Testis (tissue), 3 donors: ENCODE results near the gene PTGES3L. TPM values are rescaled to one million over a fixed set of nuclear protein-coding genes. Genes with fewer than 3 reads are reported as not detected.
"Not testable (repeated sequence)": the region's sequence is repeated elsewhere in the genome, so short reads cannot be mapped to it uniquely, and the experiment has no call there.

Source experiments
- DNase-seq: peaks from one replicate; pipeline ENCODE4 v3.0.0-alpha.2; 2019
- H3K27ac ChIP-seq, 2 donors: fragments of 200-600 bp; sonication (generic); one replicate each; pipeline ENCODE4 v1.5.1; 2019
- H3K27me3 ChIP-seq: fragments of 200-600 bp; sonication (generic); one replicate; pipeline ENCODE4 v1.5.1; 2019
- H3K36me3 ChIP-seq: fragments of 200-600 bp; sonication (generic); one replicate; pipeline ENCODE4 v1.5.1; 2017; ENCODE audit warnings: low read depth; ENCODE audit errors: missing control alignments
- H3K4me1 ChIP-seq: fragments of 200-600 bp; sonication (generic); one replicate; pipeline ENCODE4 v1.5.1; 2019
- H3K4me3 ChIP-seq, 2 donors: fragments of 200-600 bp; sonication (generic); one replicate each; pipeline ENCODE4 v1.5.1; 2017 to 2019
- H3K9me3 ChIP-seq: fragments of 200-600 bp; sonication (generic); one replicate; pipeline ENCODE4 v1.5.1; 2017
- POLR2A ChIP-seq: fragments of 450-650 bp; IDR thresholded peaks from one replicate; pipeline ENCODE4 v1.6.1; 2017; ENCODE audit warnings: antibody characterized with exemption, mild to moderate bottlenecking, moderate library complexity
- WGBS, 2 donors: methylation state at CpG; one replicate each; pipeline ENCODE4 v1.1.5; 2018; 5-methylcytosine and 5-hydroxymethylcytosine counted together
- intact Hi-C: fragments of 100-400 bp; cut with DNase I; formaldehyde crosslinking; loops from one replicate; pipeline ENCODE4 v1.15.1; 2023; ENCODE audit warnings: low total_unique reads
- polyA plus RNA-seq: library from polyadenylated mRNA; stranded (reverse); fragments of 350-450 nt; fragmentation: Illumina TruSeq; extraction: RNeasy Lipid Tissue Mini Kit (QIAGEN cat#74804); gene quantifications from one replicate; pipeline ENCODE4 v1.2.3, GENCODE V29; 2014; ENCODE audit warnings: low read depth, low replicate concordance; ENCODE audit not compliant: insufficient read depth
- total RNA-seq, 2 donors: library from RNA; depleted of rRNA; stranded (reverse); fragments of >200 nt; gene quantifications; one replicate each; pipeline ENCODE4 v1.2.3, GENCODE V29; 2016
- TF ChIP-seq, protein P1 (sequence below), 3 experiments: fragments of 450-650 bp in 2 of 3; fragments of 200-600 bp in 1 of 3; sonication (generic) in 1 of 3; IDR thresholded peaks; one replicate each; pipeline ENCODE4 v1.5.1; 2016 to 2019; ENCODE audit warnings: antibody characterized with exemption in 3 of 3, mild to moderate bottlenecking in 2 of 3, moderate library complexity in 1 of 3

The PTGES3L gene
- total and polyA plus RNA-seq, 3 donors from 2014 or later = 2.8 to 5.5 (median 5.2) TPM

DNA sequence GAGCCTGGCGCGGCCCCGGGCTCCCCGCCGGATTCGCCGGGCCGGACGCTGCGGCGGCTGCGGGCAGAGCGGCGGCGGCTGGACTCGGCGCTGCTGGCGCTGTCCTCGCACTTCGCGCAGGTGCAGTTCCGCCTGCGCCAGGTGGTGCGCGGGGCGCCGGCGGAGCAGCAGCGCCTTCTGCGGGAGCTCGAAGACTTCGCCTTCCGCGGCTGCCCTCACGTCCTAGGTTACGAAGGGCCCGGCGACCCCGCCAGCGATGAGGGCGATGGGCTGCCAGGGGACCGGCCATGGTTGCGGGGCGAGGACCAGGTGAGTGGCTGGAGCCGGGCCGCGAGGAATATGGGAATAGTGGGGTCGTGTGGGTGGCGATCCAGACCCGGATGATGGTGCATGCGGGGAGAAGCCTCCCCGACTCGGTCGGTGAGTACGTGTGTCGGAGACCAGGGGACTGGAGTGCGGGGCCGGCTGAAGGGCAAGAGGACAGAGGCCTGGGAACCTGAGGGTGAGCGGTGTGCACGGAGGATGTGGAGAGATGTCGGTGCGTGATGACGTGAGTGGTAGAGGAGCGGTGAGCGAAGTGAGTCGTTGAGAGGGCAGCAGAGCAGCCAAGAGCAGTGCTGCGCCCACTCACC lies 1.0 kb upstream of the PTGES3L start:
- peak overlapping the region; percentile 37 to 87 for H3K27ac ChIP-seq
- peak overlapping the region; percentile 78 to 96 for H3K4me3 ChIP-seq
- peaks cover 11% of the 10 kb centered on the region for H3K4me1 ChIP-seq
- intact Hi-C loops = no loop called here
- no peaks in the 10 kb centered on the region for H3K27me3 ChIP-seq
- 0% methylated on average over 19 to 67 of the region's 67 CpGs for WGBS, 2 donors
- H3K9me3 ChIP-seq = no peaks in the 10 kb centered on the region
- no peaks in the 10 kb centered on the region for H3K36me3 ChIP-seq
- peak; percentile 72 for DNase-seq
- no peak for TF ChIP-seq POLR2A
- TF ChIP-seq, protein P1, sequence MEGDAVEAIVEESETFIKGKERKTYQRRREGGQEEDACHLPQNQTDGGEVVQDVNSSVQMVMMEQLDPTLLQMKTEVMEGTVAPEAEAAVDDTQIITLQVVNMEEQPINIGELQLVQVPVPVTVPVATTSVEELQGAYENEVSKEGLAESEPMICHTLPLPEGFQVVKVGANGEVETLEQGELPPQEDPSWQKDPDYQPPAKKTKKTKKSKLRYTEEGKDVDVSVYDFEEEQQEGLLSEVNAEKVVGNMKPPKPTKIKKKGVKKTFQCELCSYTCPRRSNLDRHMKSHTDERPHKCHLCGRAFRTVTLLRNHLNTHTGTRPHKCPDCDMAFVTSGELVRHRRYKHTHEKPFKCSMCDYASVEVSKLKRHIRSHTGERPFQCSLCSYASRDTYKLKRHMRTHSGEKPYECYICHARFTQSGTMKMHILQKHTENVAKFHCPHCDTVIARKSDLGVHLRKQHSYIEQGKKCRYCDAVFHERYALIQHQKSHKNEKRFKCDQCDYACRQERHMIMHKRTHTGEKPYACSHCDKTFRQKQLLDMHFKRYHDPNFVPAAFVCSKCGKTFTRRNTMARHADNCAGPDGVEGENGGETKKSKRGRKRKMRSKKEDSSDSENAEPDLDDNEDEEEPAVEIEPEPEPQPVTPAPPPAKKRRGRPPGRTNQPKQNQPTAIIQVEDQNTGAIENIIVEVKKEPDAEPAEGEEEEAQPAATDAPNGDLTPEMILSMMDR (IDR thresholded peaks at IDR 0.05) = no peak

DNA sequence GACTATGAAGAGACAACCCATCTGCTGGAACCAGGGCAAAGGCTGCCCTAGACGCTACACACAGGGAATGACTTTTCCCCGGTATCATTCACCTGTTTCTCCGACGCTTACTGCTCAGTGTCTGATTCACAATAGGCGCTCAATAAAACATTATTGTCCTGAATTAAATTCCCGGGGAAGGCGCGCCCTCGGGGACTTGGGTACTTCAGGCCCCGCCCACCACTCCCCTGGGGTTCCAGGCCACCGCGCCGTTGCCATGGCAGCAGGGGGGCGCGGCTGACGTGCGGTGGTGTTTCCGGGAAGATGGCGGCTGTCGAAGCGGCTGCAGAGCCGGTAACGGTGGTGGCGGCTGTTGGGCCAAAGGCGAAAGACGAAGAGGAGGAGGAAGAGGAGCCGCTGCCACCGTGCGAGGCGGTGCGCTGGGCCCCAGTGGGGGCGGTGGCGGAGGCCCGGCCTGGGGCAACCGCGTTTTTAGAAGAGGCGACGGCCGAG lies 440 bp upstream of the PTGES3L start, which contains the start of gene RUNDC1:
RUNDC1 (plus strand) TSS at position 292 of the 492 bp plus-strand sequence; CDS start at position 304, 12 bp downstream.
- intact Hi-C loops = no loop called here
- Histone ChIP-seq H3K4me1 (peaks cover 11% of the 10 kb centered on the region), H3K4me3 (peak within 1 kb of the TSS; percentile 78 to 96), H3K27ac (peak within 1 kb of the TSS; percentile 37 to 87), H3K27me3 (no peaks in the 10 kb centered on the region), H3K9me3 (no peaks in the 10 kb centered on the region), H3K36me3 (no peaks in the 10 kb centered on the region)
- WGBS, 2 donors = 0 to 1% methylated on average over 13 to 39 of the region's 39 CpGs
- DNase-seq = peak; percentile 96
- TF ChIP-seq POLR2A = no peak
- TF ChIP-seq, protein P1 (IDR thresholded peaks at IDR 0.05) = no peak

DNA sequence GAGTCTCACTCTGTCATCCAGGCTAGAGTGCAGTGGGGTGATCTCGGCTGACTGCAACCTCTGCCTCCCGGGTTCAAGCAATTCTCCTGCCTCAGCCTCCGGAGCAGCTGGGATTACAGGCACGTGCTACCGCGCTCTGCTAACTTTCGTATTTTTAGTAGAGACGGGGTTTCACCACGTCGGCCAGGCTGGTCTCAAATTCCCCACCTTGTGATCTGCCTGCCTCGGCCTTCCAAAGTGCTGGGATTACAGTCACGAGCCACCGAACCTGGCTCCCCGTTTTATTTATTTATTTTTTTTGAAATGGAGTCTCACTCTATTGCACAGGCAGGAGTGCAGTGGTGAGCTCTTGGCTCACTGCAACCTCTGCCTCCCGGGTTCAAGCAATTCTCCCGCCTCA lies 4.2 kb downstream of the PTGES3L start:
- H3K9me3 ChIP-seq, H3K27ac ChIP-seq, DNase-seq, H3K4me3 ChIP-seq, H3K27me3 ChIP-seq, H3K4me1 ChIP-seq, H3K36me3 ChIP-seq, intact Hi-C loops: not testable (repeated sequence)
- 87 to 97% methylated on average over 16 of the region's 16 CpGs for WGBS, 2 donors

DNA sequence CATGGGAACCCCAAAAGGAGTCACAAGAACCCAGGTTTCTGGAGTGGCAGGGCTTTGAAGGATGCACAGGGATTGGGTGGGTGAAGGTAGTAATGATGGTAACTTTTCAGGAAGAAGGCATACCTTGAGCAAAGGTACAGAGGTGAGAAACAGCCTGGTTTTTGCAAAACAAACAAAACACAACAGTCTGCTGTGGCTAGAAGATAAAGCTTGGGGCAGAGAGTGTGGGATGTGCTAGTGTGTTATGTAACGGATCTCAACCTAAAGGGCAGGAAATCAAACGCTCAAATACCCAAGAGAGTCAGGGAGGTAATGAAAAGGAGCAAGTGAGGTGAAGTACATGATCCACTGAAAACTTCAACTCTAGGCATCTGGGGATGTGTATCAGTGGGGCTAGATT lies 4.6 kb downstream of the PTGES3L start:
- H3K4me1 ChIP-seq = peaks cover 5% of the 10 kb centered on the region
- WGBS, 2 donors = 45 to 54% methylated on average over 2 of the region's 2 CpGs
- no peak for DNase-seq
- no peak overlapping the region for H3K4me3 ChIP-seq
- no peak overlapping the region for H3K27ac ChIP-seq
- H3K27me3 ChIP-seq = no peaks in the 10 kb centered on the region
- no peaks in the 10 kb centered on the region for H3K36me3 ChIP-seq
- intact Hi-C loops = no loop called here
- TF ChIP-seq, protein P1 (IDR thresholded peaks at IDR 0.05) = no peak
- no peak for TF ChIP-seq POLR2A
- H3K9me3 ChIP-seq = no peaks in the 10 kb centered on the region

DNA sequence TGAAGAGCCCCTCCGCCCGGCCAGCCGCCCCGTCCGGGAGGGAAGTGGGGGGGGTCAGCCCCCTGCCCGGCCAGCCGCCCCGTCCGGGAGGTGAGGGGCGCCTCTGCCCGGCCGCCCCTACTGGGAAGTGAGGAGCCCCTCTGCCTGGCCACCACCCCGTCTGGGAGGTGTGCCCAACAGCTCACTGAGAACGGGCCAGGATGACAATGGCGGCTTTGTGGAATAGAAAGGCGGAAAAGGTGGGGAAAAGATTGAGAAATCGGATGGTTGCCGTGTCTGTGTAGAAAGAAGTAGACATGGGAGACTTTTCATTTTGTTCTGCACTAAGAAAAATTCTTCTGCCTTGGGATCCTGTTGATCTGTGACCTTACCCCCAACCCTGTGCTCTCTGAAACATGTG lies 6.6 kb downstream of the PTGES3L start:
- H3K9me3 ChIP-seq, H3K36me3 ChIP-seq, H3K4me3 ChIP-seq, H3K4me1 ChIP-seq, intact Hi-C loops, DNase-seq, H3K27me3 ChIP-seq, H3K27ac ChIP-seq: not testable (repeated sequence)
- 50% methylated on average over 2 of the region's 18 CpGs; no CpG with 5 or more reads in 1 of the 2 donors for WGBS, 2 donors

DNA sequence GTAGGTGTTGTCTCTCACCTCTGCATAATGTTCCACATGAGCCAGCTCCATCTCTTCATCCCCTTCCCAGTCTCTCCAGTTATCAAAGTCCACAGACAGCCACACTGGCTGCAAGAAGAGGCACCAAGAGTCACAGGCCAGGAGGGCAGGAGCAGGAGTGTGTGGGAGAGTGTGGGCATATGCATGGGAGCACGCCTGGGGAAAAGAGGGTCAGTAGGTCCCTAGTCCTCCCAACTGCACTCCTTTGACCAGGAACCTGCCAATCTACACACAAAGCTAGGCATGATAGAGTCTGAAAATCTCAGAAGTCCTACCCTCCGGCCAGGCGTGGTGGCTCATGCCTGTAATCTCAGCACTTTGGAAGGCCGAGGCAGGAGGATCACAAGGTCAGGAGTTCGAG lies 8.3 kb downstream of the PTGES3L start:
- Histone ChIP-seq H3K9me3 (no peaks in the 10 kb centered on the region), H3K36me3 (no peaks in the 10 kb centered on the region), H3K4me3 (no peak overlapping the region), H3K27ac (no peak overlapping the region), H3K27me3 (no peaks in the 10 kb centered on the region), H3K4me1 (no peaks in the 10 kb centered on the region)
- DNase-seq = no peak
- 79 to 86% methylated on average over 5 of the region's 5 CpGs for WGBS, 2 donors
- TF ChIP-seq POLR2A = no peak
- TF ChIP-seq, protein P1 (IDR thresholded peaks at IDR 0.05) = no peak
- intact Hi-C loops = no loop called here
